GM21723 (cell line): ENCODE results near the gene GOLGA6L26.
"Not testable (repeated sequence)": the region's sequence is repeated elsewhere in the genome, so short reads cannot be mapped to it uniquely, and the experiment has no call there.

Source experiments
- ATAC-seq: cut with Tn5 transposase; IDR thresholded peaks from one replicate; pipeline ENCODE4 v1.9.1; 2021; ENCODE audit warnings: mild to moderate bottlenecking, moderate library complexity; ENCODE audit not compliant: unreplicated experiment

The GOLGA6L26 gene

GRCh38 chr15:23334096-23334495 lies at the start of gene GOLGA6L26:
GOLGA6L26 (minus strand) TSS chr15:23334196; CDS start chr15:23334135, 61 bp downstream.
- not testable (repeated sequence) for ATAC-seq

GRCh38 chr15:23381192-23381591 lies 47.2 kb upstream of the GOLGA6L26 start:
- ATAC-seq, result not testable (repeated sequence)

- ATAC-seq, result not testable (repeated sequence)
These were observed 46.7 kb upstream of the GOLGA6L26 start for GRCh38 chr15:23380700-23381099.

- ATAC-seq, result not testable (repeated sequence)
These were observed 45.0 kb upstream of the GOLGA6L26 start for GRCh38 chr15:23378946-23379345.

- not testable (repeated sequence) for ATAC-seq
These were observed 40.2 kb upstream of the GOLGA6L26 start for GRCh38 chr15:23374226-23374625.

- not testable (repeated sequence) for ATAC-seq
These were observed 39.0 kb upstream of the GOLGA6L26 start for GRCh38 chr15:23372891-23373600.

GRCh38 chr15:23372284-23372683 lies 38.3 kb upstream of the GOLGA6L26 start:
- no peak for ATAC-seq

- not testable (repeated sequence) for ATAC-seq
These were observed 37.9 kb upstream of the GOLGA6L26 start for GRCh38 chr15:23371868-23372267.

- not testable (repeated sequence) for ATAC-seq
These were observed 37.1 kb upstream of the GOLGA6L26 start for GRCh38 chr15:23371134-23371533.

GRCh38 chr15:23370578-23370977 lies 36.6 kb upstream of the GOLGA6L26 start:
- ATAC-seq, result no peak

- ATAC-seq, result not testable (repeated sequence)
These were observed 30.3 kb upstream of the GOLGA6L26 start for GRCh38 chr15:23364261-23364660.

GRCh38 chr15:23362622-23363021 lies 28.6 kb upstream of the GOLGA6L26 start:
- ATAC-seq, result not testable (repeated sequence)

- ATAC-seq, result not testable (repeated sequence)
These were observed 20.5 kb upstream of the GOLGA6L26 start, which contains the start of gene GOLGA8S for GRCh38 chr15:23354448-23354847. GOLGA8S (plus strand) TSS chr15:23354748; CDS start chr15:23354810, 62 bp downstream.

GRCh38 chr15:23311233-23311632 lies 22.8 kb downstream of the GOLGA6L26 start:
- ATAC-seq, result not testable (repeated sequence)

- not testable (repeated sequence) for ATAC-seq
These were observed 28.1 kb downstream of the GOLGA6L26 start for GRCh38 chr15:23305921-23306320.

- not testable (repeated sequence) for ATAC-seq
These were observed 29.2 kb downstream of the GOLGA6L26 start for GRCh38 chr15:23304805-23305204.

- ATAC-seq, result not testable (repeated sequence)
These were observed 29.7 kb downstream of the GOLGA6L26 start for GRCh38 chr15:23304267-23304666.

GRCh38 chr15:23303654-23304053 lies 30.3 kb downstream of the GOLGA6L26 start:
- ATAC-seq, result not testable (repeated sequence)

GRCh38 chr15:23303246-23303645 lies 30.8 kb downstream of the GOLGA6L26 start:
- not testable (repeated sequence) for ATAC-seq
